SK-MEL-5 (cell line): Measurements from ENCODE around the gene LPIN3. TPM values are rescaled to one million over a fixed set of nuclear protein-coding genes. Genes with fewer than 3 reads are reported as not detected.

Experiments
- DNase-seq: peaks from one replicate; pipeline ENCODE4 v3.0.0-alpha.2; 2016; ENCODE audit warnings: low read depth, low spot score
- in situ Hi-C: cut with HindIII; loops from 2 replicates; pipeline ENCODE4 v1.10.0; 2016; ENCODE audit warnings: low sequenced_read_pairs, high pct_unique_total_duplicates, low pct_unique_long_range_greater_than_20kb
- total RNA-seq: library from RNA; depleted of rRNA; stranded (reverse); fragments of >200 nt; shearing (Covaris generic); gene quantifications from 2 replicates; pipeline ENCODE4 v1.2.3, GENCODE V29; 2014

LPIN3 gene
- total RNA-seq, 1 experiment from 2014 or later, result 6.2 TPM

GRCh38 chr20:41360831-41361756, 20.5 kb downstream of the LPIN3 start:
- in situ Hi-C loops, result no loop called here

GRCh38 chr20:41361757-41362747, 21.4 kb downstream of the LPIN3 start:
- no peak for DNase-seq
- in situ Hi-C loops, result no loop called here

More at GRCh38 chr20:41360831-41361756, 20.5 kb downstream of the LPIN3 start:
- no peak for DNase-seq

- in situ Hi-C loops, result no loop called here
- DNase-seq, result no peak
These were observed 22.1 kb downstream of the LPIN3 start for GRCh38 chr20:41362748-41363140.

GRCh38 chr20:41363601-41364000, 23.0 kb downstream of the LPIN3 start:
- no peak for DNase-seq
- in situ Hi-C loops, result no loop called here

GRCh38 chr20:41364236-41364855, 23.7 kb downstream of the LPIN3 start:
- in situ Hi-C loops, result no loop called here
- DNase-seq, result no peak

GRCh38 chr20:41364967-41365765, 24.5 kb downstream of the LPIN3 start:
- in situ Hi-C loops, result no loop called here
- DNase-seq, result no peak

- in situ Hi-C loops, result no loop called here
- DNase-seq, result no peak
These were observed 25.3 kb downstream of the LPIN3 start for GRCh38 chr20:41365777-41366545.

GRCh38 chr20:41366546-41367392, 26.1 kb downstream of the LPIN3 start, which contains the start of gene EMILIN3:
Gene EMILIN3 (minus strand): TSS chr20:41366818. CDS start chr20:41366634, 184 bp downstream.
- in situ Hi-C loops, result no loop called here
- DNase-seq, result no peak

GRCh38 chr20:41367393-41367695, 26.7 kb downstream of the LPIN3 start:
- DNase-seq, result no peak

GRCh38 chr20:41367956-41368355, 27.3 kb downstream of the LPIN3 start:
- in situ Hi-C loops, result no loop called here
- no peak for DNase-seq

More at GRCh38 chr20:41367393-41367695, 26.7 kb downstream of the LPIN3 start:
- in situ Hi-C loops, result no loop called here

GRCh38 chr20:41369673-41370072, 29.1 kb downstream of the LPIN3 start:
- no peak for DNase-seq
- in situ Hi-C loops, result no loop called here

GRCh38 chr20:41370176-41370575, 29.6 kb downstream of the LPIN3 start:
- no peak for DNase-seq
- in situ Hi-C loops, result no loop called here

GRCh38 chr20:41371371-41371770, 30.8 kb downstream of the LPIN3 start:
- no peak for DNase-seq
- in situ Hi-C loops, result no loop called here

GRCh38 chr20:41373251-41373783, 32.7 kb downstream of the LPIN3 start:
- no peak for DNase-seq
- in situ Hi-C loops, result no loop called here
